AG20443 (cell line): ENCODE results near the gene TSEN2.
"Not testable (repeated sequence)": the region's sequence is repeated elsewhere in the genome, so short reads cannot be mapped to it uniquely, and the experiment has no call there.

ENCODE experiments used
- DNase-seq: peaks from one replicate; pipeline ENCODE4 v3.0.0; 2012; ENCODE audit warnings: low spot score, mixed read lengths

TSEN2 gene

GRCh38 chr3:12452361-12453330 lies 31.6 kb upstream of the TSEN2 start:
- DNase-seq: no peak

GRCh38 chr3:12454076-12454815 lies 30.0 kb upstream of the TSEN2 start:
- DNase-seq: peak; percentile 40

- no peak for DNase-seq
These were observed 29.5 kb upstream of the TSEN2 start for GRCh38 chr3:12454816-12455121.

- no peak for DNase-seq
These were observed 28.5 kb upstream of the TSEN2 start for GRCh38 chr3:12455740-12456139.

GRCh38 chr3:12456441-12456840 lies 27.8 kb upstream of the TSEN2 start:
- no peak for DNase-seq

- DNase-seq: not testable (repeated sequence)
These were observed 26.9 kb upstream of the TSEN2 start for GRCh38 chr3:12457380-12457779.

- DNase-seq: no peak
These were observed 25.4 kb upstream of the TSEN2 start for GRCh38 chr3:12458901-12459300.

GRCh38 chr3:12460127-12460526 lies 24.2 kb upstream of the TSEN2 start:
- no peak for DNase-seq

- DNase-seq: no peak
These were observed 23.1 kb upstream of the TSEN2 start for GRCh38 chr3:12461097-12461649.

GRCh38 chr3:12462159-12462947 lies 21.9 kb upstream of the TSEN2 start:
- no peak for DNase-seq

GRCh38 chr3:12463686-12464085 lies 20.6 kb upstream of the TSEN2 start:
- DNase-seq: no peak

GRCh38 chr3:12464181-12464580 lies 20.1 kb upstream of the TSEN2 start:
- DNase-seq: no peak

GRCh38 chr3:12465151-12465835 lies 19.0 kb upstream of the TSEN2 start:
- DNase-seq: no peak

- DNase-seq: no peak
These were observed 18.4 kb upstream of the TSEN2 start for GRCh38 chr3:12465836-12466225.

- no peak for DNase-seq
These were observed 16.5 kb upstream of the TSEN2 start for GRCh38 chr3:12467746-12468145.

- no peak for DNase-seq
These were observed 16.0 kb upstream of the TSEN2 start for GRCh38 chr3:12468276-12468675.

GRCh38 chr3:12468757-12469156 lies 15.5 kb upstream of the TSEN2 start:
- no peak for DNase-seq

GRCh38 chr3:12469222-12469621 lies 15.1 kb upstream of the TSEN2 start:
- not testable (repeated sequence) for DNase-seq

GRCh38 chr3:12470111-12470510 lies 14.2 kb upstream of the TSEN2 start:
- no peak for DNase-seq

- no peak for DNase-seq
These were observed 13.6 kb upstream of the TSEN2 start for GRCh38 chr3:12470680-12471079.

- DNase-seq: no peak
These were observed 13.0 kb upstream of the TSEN2 start for GRCh38 chr3:12471241-12471640.
